Hepatocyte (in vitro differentiated cells): ENCODE data around the gene EPDR1. TPM values are rescaled to one million over a fixed set of nuclear protein-coding genes. Genes with fewer than 3 reads are reported as not detected.
"Not testable (repeated sequence)": the region's sequence is repeated elsewhere in the genome, so short reads cannot be mapped to it uniquely, and the experiment has no call there.

Experiments used
- DNase-seq: peaks from one replicate; pipeline ENCODE4 v3.0.0-alpha.2; 2016; ENCODE audit warnings: low spot score
- H2AFZ ChIP-seq: fragments of 200-600 bp; sonication (generic); 2 replicates; pipeline ENCODE4 v1.6.0; 2016; ENCODE audit warnings: antibody characterized with exemption, mild to moderate bottlenecking
- H3K27ac ChIP-seq: fragments of 200-600 bp; sonication (generic); 2 replicates; pipeline ENCODE4 v1.5.1; 2016; ENCODE audit warnings: mild to moderate bottlenecking
- H3K27me3 ChIP-seq: fragments of 200-600 bp; sonication (generic); 2 replicates; pipeline ENCODE4 v1.6.1; 2016
- H3K36me3 ChIP-seq: fragments of 200-600 bp; sonication (generic); replicated peaks from 2 replicates; pipeline ENCODE4 v1.5.1; 2016; ENCODE audit warnings: low read depth; ENCODE audit not compliant: insufficient read depth
- H3K4me1 ChIP-seq: fragments of 200-600 bp; sonication (generic); 2 replicates; pipeline ENCODE4 v1.5.1; 2016; ENCODE audit warnings: mild to moderate bottlenecking, moderate library complexity; ENCODE audit not compliant: insufficient read depth
- H3K4me2 ChIP-seq: fragments of 200-600 bp; sonication (generic); 2 replicates; pipeline ENCODE4 v1.6.0; 2016
- H3K4me3 ChIP-seq: fragments of 200-600 bp; sonication (generic); 2 replicates; pipeline ENCODE4 v1.5.1; 2016; ENCODE audit warnings: mild to moderate bottlenecking
- H3K79me2 ChIP-seq: fragments of 200-600 bp; sonication (generic); 2 replicates; pipeline ENCODE4 v1.6.0; 2017; ENCODE audit warnings: mild to moderate bottlenecking
- H3K9me2 ChIP-seq: fragments of 200-600 bp; sonication (generic); replicated peaks from 2 replicates; pipeline ENCODE4 v1.6.0; 2017; ENCODE audit warnings: mild to moderate bottlenecking; ENCODE audit not compliant: insufficient read depth
- H3K9me3 ChIP-seq: fragments of 200-600 bp; sonication (generic); 2 replicates; pipeline ENCODE4 v1.5.1; 2016; ENCODE audit warnings: low read depth, mild to moderate bottlenecking
- H4K20me1 ChIP-seq: fragments of 200-600 bp; sonication (generic); 2 replicates; pipeline ENCODE4 v1.6.0; 2016; ENCODE audit warnings: mild to moderate bottlenecking; ENCODE audit not compliant: insufficient read depth, poor library complexity, severe bottlenecking
- EZH2 ChIP-seq: fragments of 200-600 bp; sonication (generic); IDR thresholded peaks from 2 replicates; pipeline ENCODE4 v1.6.1; 2016; ENCODE audit warnings: antibody characterized with exemption, mild to moderate bottlenecking, borderline replicate concordance
- EZH2phosphoT487 ChIP-seq: fragments of 200-600 bp; sonication (generic); IDR thresholded peaks from one replicate; pipeline ENCODE4 v1.6.1; 2018; ENCODE audit warnings: antibody characterized with exemption, mild to moderate bottlenecking, low read depth, moderate library complexity; ENCODE audit not compliant: unreplicated experiment, severe bottlenecking
- WGBS: methylation state at CpG from one replicate; pipeline ENCODE4 v1.1.6; 2016; ENCODE audit warnings: low lambda C conversion rate; ENCODE audit errors: missing lambda C conversion rate; 5-methylcytosine and 5-hydroxymethylcytosine counted together
- polyA plus RNA-seq: library from polyadenylated mRNA; unstranded; fragments of >200 nt; fragmentation: Nextera tagmentation; extraction: Ambion mirVana; gene quantifications from 2 replicates; pipeline ENCODE4 v1.2.1, GENCODE V29; 2016
- total RNA-seq: library from RNA; depleted of rRNA; stranded (reverse); fragments of >200 nt; gene quantifications from 2 replicates; pipeline ENCODE4 v1.2.3, GENCODE V29; 2014
- TF ChIP-seq, protein P1 (sequence below): fragments of 200-600 bp; sonication (generic); IDR thresholded peaks from 2 replicates; pipeline ENCODE4 v1.5.1; 2016; ENCODE audit warnings: antibody characterized with exemption, mild to moderate bottlenecking; ENCODE audit not compliant: poor library complexity

EPDR1 gene
- total and polyA plus RNA-seq, 2 experiments from 2014 or later: 6.8 to 12.2 TPM

DNA sequence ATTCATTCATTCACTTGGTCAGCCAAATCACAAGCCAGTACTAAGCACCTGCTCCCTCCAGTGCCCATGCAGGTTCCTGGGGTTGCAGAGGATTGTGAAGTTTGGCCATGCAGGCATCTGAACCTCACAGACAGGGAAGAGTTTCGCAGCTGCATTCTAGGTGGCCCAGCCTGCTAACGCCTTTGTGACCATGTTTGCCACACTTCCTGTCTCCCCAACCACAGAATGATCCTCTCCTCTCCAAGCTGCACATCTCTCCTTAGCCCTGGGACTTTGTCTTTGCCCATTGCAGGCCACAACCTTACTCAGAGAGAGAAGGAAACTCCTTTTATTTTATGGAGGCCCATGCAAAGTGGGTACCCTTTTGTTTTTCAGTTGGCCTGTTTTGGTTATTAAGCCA is 31.8 kb downstream of the EPDR1 start:
- H3K4me2 ChIP-seq: no peak overlapping the region
- H2AFZ ChIP-seq: no peak overlapping the region
- no peak for TF ChIP-seq EZH2
- TF ChIP-seq, protein P1, sequence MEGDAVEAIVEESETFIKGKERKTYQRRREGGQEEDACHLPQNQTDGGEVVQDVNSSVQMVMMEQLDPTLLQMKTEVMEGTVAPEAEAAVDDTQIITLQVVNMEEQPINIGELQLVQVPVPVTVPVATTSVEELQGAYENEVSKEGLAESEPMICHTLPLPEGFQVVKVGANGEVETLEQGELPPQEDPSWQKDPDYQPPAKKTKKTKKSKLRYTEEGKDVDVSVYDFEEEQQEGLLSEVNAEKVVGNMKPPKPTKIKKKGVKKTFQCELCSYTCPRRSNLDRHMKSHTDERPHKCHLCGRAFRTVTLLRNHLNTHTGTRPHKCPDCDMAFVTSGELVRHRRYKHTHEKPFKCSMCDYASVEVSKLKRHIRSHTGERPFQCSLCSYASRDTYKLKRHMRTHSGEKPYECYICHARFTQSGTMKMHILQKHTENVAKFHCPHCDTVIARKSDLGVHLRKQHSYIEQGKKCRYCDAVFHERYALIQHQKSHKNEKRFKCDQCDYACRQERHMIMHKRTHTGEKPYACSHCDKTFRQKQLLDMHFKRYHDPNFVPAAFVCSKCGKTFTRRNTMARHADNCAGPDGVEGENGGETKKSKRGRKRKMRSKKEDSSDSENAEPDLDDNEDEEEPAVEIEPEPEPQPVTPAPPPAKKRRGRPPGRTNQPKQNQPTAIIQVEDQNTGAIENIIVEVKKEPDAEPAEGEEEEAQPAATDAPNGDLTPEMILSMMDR: no peak
- TF ChIP-seq EZH2phosphoT487: no peak
- H3K36me3 ChIP-seq: no peaks in the 10 kb centered on the region
- no peaks in the 10 kb centered on the region for H3K9me2 ChIP-seq
- WGBS: 93% methylated on average over 2 of the region's 2 CpGs
- H4K20me1 ChIP-seq: no peaks in the 10 kb centered on the region
- H3K27me3 ChIP-seq: no peaks in the 10 kb centered on the region
- DNase-seq: no peak
- no peaks in the 10 kb centered on the region for H3K9me3 ChIP-seq
- H3K4me3 ChIP-seq: no peak overlapping the region
- H3K79me2 ChIP-seq: no peaks in the 10 kb centered on the region
- no peaks in the 10 kb centered on the region for H3K4me1 ChIP-seq
- H3K27ac ChIP-seq: no peak overlapping the region

DNA sequence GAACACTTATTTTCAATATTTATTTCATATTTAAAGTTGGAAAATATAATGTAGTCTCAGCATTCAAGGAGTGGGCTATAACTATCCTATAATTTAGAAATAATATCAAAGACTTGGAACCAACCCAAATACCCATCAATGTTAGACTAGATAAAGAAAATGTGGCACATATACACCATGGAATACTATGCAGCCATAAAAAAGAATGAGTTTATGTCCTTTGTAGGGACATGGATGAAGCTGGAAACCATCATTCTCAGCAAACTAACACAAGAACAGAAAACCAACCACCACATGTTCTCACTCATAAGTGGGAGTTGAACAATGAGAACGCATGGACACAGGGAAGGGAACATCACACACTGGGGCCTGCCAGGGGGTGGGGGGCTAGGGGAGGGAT is 33.8 kb downstream of the EPDR1 start:
- not testable (repeated sequence) for H3K9me3 ChIP-seq, H3K4me1 ChIP-seq, H3K4me3 ChIP-seq, H4K20me1 ChIP-seq, H3K27me3 ChIP-seq, H3K79me2 ChIP-seq, H3K4me2 ChIP-seq, H3K36me3 ChIP-seq, H3K27ac ChIP-seq, DNase-seq, H3K9me2 ChIP-seq, H2AFZ ChIP-seq
- 100% methylated on average over 1 of the region's 1 CpG for WGBS

DNA sequence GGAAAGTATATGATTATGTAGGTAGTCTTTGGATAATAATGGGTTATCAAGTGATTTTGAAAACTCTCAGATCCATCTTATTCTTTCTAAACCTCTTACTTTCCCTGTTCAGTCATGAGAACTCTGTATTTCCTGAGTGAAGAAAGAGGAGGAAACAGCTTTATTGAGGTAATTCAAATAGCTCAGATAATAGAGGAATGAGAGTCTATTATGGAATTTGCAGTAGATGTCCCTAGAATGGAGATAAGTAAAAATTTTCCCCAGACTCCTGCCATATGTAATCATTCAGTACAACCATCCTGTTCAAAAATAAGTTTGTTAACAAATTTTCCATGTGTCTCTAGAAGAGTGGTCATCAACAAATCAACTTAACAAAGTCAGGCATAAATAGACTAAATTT is 36.4 kb downstream of the EPDR1 start:
- no peaks in the 10 kb centered on the region for H3K9me2 ChIP-seq
- TF ChIP-seq EZH2: no peak
- TF ChIP-seq, protein P1: no peak
- TF ChIP-seq EZH2phosphoT487: no peak

DNA sequence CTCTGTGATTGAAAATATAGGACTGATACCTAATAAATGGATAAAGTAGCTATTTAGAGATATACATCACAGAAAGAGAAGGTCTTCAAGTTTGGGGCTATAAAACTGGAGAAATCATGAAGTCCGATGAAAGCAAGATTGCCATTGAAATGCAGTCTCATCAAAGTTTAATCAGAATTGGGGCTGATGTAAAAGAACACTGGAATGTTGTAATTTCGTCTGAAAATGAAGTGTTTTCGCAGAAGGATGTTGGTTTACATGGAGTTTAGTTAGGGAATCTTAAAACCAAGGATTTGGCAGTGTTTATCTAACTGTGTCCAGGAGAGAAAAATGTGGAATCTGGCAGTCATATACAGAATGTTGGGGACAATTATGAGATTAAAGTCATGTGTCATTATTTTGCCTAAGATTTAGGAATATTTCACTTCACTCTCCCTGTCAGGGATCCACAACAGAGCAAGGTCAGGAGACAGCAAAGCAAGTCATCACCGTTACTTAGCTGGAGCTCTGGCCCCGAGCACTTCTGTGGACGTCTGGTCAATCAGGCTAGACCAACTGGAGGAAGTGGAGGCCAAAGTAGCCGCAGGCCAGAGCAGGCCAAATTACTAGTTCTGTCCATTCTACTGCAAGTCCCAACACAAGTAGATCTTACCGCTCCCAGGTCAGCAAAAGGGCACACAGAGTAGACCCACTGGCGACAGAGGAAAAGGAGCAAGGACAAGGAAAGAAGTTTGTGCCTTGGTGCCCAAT is 37.0 kb downstream of the EPDR1 start:
- Histone ChIP-seq H3K36me3 (no peaks in the 10 kb centered on the region), H2AFZ (no peak overlapping the region), H3K79me2 (no peaks in the 10 kb centered on the region), H3K9me2 (no peaks in the 10 kb centered on the region), H3K4me3 (no peak overlapping the region), H4K20me1 (no peaks in the 10 kb centered on the region), H3K27ac (no peak overlapping the region), H3K4me1 (no peaks in the 10 kb centered on the region), H3K27me3 (no peaks in the 10 kb centered on the region), H3K4me2 (no peak overlapping the region), H3K9me3 (no peaks in the 10 kb centered on the region)
- WGBS: 81% methylated on average over 9 of the region's 9 CpGs
- DNase-seq: no peak
- TF ChIP-seq EZH2phosphoT487: no peak
- no peak for TF ChIP-seq EZH2
- TF ChIP-seq, protein P1: no peak

More for the DNA sequence above, 36.4 kb downstream of the EPDR1 start:
- Histone ChIP-seq H3K9me3 (no peaks in the 10 kb centered on the region), H3K4me2 (no peak overlapping the region), H3K27me3 (no peaks in the 10 kb centered on the region), H3K79me2 (no peaks in the 10 kb centered on the region), H3K4me1 (no peaks in the 10 kb centered on the region), H3K27ac (no peak overlapping the region), H2AFZ (no peak overlapping the region), H3K4me3 (no peak overlapping the region), H3K36me3 (no peaks in the 10 kb centered on the region), H4K20me1 (no peaks in the 10 kb centered on the region)
- DNase-seq: no peak
